HepG2 (cell line): Measurements from ENCODE around the gene LGALS1. TPM values are rescaled to one million over a fixed set of nuclear protein-coding genes. Genes with fewer than 3 reads are reported as not detected.

Experiments
- EP300 ChIP-seq, 3 experiments: sonication (generic) in 1 of 3; formaldehyde crosslinking in 1 of 3; IDR thresholded peaks; 2 replicates each; pipeline versions ENCODE4 v1.5.1 to v1.6.1; 2011 to 2020; ENCODE audit warnings: low read depth in 2 of 3, low read length in 2 of 3, borderline replicate concordance in 1 of 3, improper control_type of control experiment in 1 of 3, mild to moderate bottlenecking in 1 of 3, missing genetic modification reagents in 1 of 3, moderate library complexity in 1 of 3
- FOXC1 ChIP-seq: sonication (generic); formaldehyde crosslinking; IDR thresholded peaks from 2 replicates; pipeline ENCODE4 v1.8.0; 2022; ENCODE audit warnings: mild to moderate bottlenecking, missing genetic modification reagents, borderline replicate concordance
- HIVEP1 ChIP-seq: sonication (generic); formaldehyde crosslinking; IDR thresholded peaks from 2 replicates; pipeline ENCODE4 v1.4.0; 2020; ENCODE audit warnings: mild to moderate bottlenecking, missing genetic modification reagents
- HMG20B ChIP-seq: conservative IDR thresholded peaks from 2 replicates; pipeline ENCODE4 v1.6.1; 2016; ENCODE audit warnings: missing genetic modification reagents, missing compliant biosample characterization
- HNRNPUL1 ChIP-seq: fragments of 200-400 bp; formaldehyde crosslinking; IDR thresholded peaks from 2 replicates; pipeline ENCODE4 v1.6.1; 2017; ENCODE audit warnings: low read depth, mild to moderate bottlenecking, low read length, moderate library complexity
- KAT8 ChIP-seq: IDR thresholded peaks from 2 replicates; pipeline ENCODE4 v1.6.1; 2016; ENCODE audit warnings: missing genetic modification reagents, missing compliant biosample characterization
- MAX ChIP-seq: IDR thresholded peaks from 2 replicates; pipeline ENCODE4 v1.6.1; 2012; ENCODE audit warnings: inconsistent platforms
- MLX ChIP-seq: IDR thresholded peaks from 2 replicates; pipeline ENCODE4 v1.6.1; 2016
- MXI1 ChIP-seq: IDR thresholded peaks from 3 replicates; pipeline ENCODE4 v1.6.1; 2012; ENCODE audit warnings: low read depth, low read length, inconsistent platforms, borderline replicate concordance
- SOX13 ChIP-seq, 3 experiments: fragments of 450-650 bp in 1 of 3; sonication (generic) in 1 of 3; formaldehyde crosslinking in 1 of 3; IDR thresholded peaks in 2 of 3; conservative IDR thresholded peaks in 1 of 3; 2 replicates each; pipeline versions ENCODE4 v1.5.0 to v1.6.1; 2016 to 2020; ENCODE audit warnings: antibody characterized with exemption in 1 of 3, mild to moderate bottlenecking in 1 of 3, missing compliant biosample characterization in 1 of 3, missing genetic modification reagents in 1 of 3, moderate library complexity in 1 of 3
- SP1 ChIP-seq, 2 experiments: fragments of 450-650 bp in 1 of 2; sonication (generic) in 1 of 2; formaldehyde crosslinking in 1 of 2; IDR thresholded peaks; 2 replicates each; pipeline versions ENCODE4 v1.4.0 to v1.6.1; 2016 to 2020; ENCODE audit warnings: missing genetic modification reagents in 1 of 2
- TFAP4 ChIP-seq: sonication (generic); IDR thresholded peaks from 2 replicates; pipeline ENCODE4 v1.6.1; 2016; ENCODE audit warnings: low read depth, borderline replicate concordance
- THAP7 ChIP-seq: sonication (generic); formaldehyde crosslinking; IDR thresholded peaks from 2 replicates; pipeline ENCODE4 v1.8.1; 2023; ENCODE audit warnings: mild to moderate bottlenecking, missing genetic modification reagents
- THRA ChIP-seq: sonication (generic); formaldehyde crosslinking; IDR thresholded peaks from 2 replicates; pipeline ENCODE4 v1.4.0; 2020; ENCODE audit warnings: missing genetic modification reagents, borderline replicate concordance
- ZNF276 ChIP-seq: sonication (generic); formaldehyde crosslinking; IDR thresholded peaks from 2 replicates; pipeline ENCODE4 v1.4.0; 2020; ENCODE audit warnings: mild to moderate bottlenecking, low read depth, missing genetic modification reagents
- ZNF317 ChIP-seq: sonication (generic); formaldehyde crosslinking; IDR thresholded peaks from 2 replicates; pipeline ENCODE4 v1.5.0; 2020; ENCODE audit warnings: mild to moderate bottlenecking, missing genetic modification reagents
- ZNF414 ChIP-seq: sonication (generic); formaldehyde crosslinking; IDR thresholded peaks from 2 replicates; pipeline ENCODE4 v1.5.0; 2020; ENCODE audit warnings: missing genetic modification reagents
- ZNF800 ChIP-seq: sonication (generic); formaldehyde crosslinking; IDR thresholded peaks from 2 replicates; pipeline ENCODE4 v1.4.0; 2020; ENCODE audit warnings: missing genetic modification reagents
- polyA plus RNA-seq, 8 experiments: library from polyadenylated mRNA; depleted of rRNA in 3 of 8; stranded (reverse) in 7 of 8; unstranded in 1 of 8; fragments of >200 nt; fragmentation: Illumina TruSeq in 4 of 8; extraction: Trizol in 4 of 8; gene quantifications; 2 replicates each; pipeline versions ENCODE4 v1.2.1 to v1.2.3, GENCODE V29; 2011 to 2016; ENCODE audit warnings: low read depth in 4 of 8, missing spikeins in 1 of 8, mixed read lengths in 1 of 8; ENCODE audit not compliant: insufficient read depth in 1 of 8
- total RNA-seq, 5 experiments: library from RNA; depleted of rRNA; stranded (reverse); fragments of >200 nt; fragmentation: Illumina TruSeq; extraction: Trizol; gene quantifications; 2 replicates each; pipeline ENCODE4 v1.2.3, GENCODE V29; 2016; ENCODE audit warnings: low read depth in 1 of 5

LGALS1 gene
- total and polyA plus RNA-seq, 2 of the 13 experiments (the other 11 are each of a cell fraction or from before 2014, with no cell fraction given), result 103 to 858 TPM

GRCh38 chr22:37676736-37677492, 1.5 kb downstream of the LGALS1 start (continued):
- TF ChIP-seq HMG20B (CRISPR knock-in tag) (no peak), FOXC1 (CRISPR knock-in tag) (no peak), HNRNPUL1 (no peak), ZNF414 (CRISPR knock-in tag) (0 out of 2 replicates have a peak, but pooled peaks have one; percentile 33), THAP7 (CRISPR knock-in tag) (no peak), ZNF317 (CRISPR knock-in tag) (0 out of 2 replicates have a peak, but pooled peaks have one; percentile 33), KAT8 (CRISPR knock-in tag) (peak; percentile 57; the same call in 1 of the 2 replicates), MAX (peak; percentile 59), MLX (CRISPR knock-in tag) (0 out of 2 replicates have a peak, but pooled peaks have one; percentile 15), ZNF276 (CRISPR knock-in tag) (no peak), MXI1 (peak; percentile 34; the same call in 1 of the 3 replicates), SOX13 (IDR thresholded peaks at IDR 0.05) (no peak), SOX13 (CRISPR knock-in tag; conservative IDR thresholded peaks at IDR 0.05 in 1 of 2, IDR thresholded peaks at IDR 0.05 in 1 of 2) (peak in 1 of 2 experiments; percentile 25; a peak in 1 of 4 replicates), HIVEP1 (CRISPR knock-in tag) (peak; percentile 17; the same call in 1 of the 2 replicates), SP1 (IDR thresholded peaks at IDR 0.05) (no peak), SP1 (CRISPR knock-in tag; IDR thresholded peaks at IDR 0.05) (peak; percentile 77), EP300 (IDR thresholded peaks at IDR 0.05; ENCODE audit: low read depth in 2 of 2, low read length in 2 of 2) (no peak), EP300 (CRISPR knock-in tag; IDR thresholded peaks at IDR 0.05; ENCODE audit: borderline replicate concordance) (peak; percentile 38; the same call in 1 of the 2 replicates), THRA (CRISPR knock-in tag) (no peak), TFAP4 (peak; percentile 80), ZNF800 (CRISPR knock-in tag) (no peak)
